Heart left ventricle (tissue), 16 donors: ENCODE results near the gene VTI1A. TPM values are rescaled to one million over a fixed set of nuclear protein-coding genes. Genes with fewer than 3 reads are reported as not detected.

Experiments
- ATAC-seq, 4 donors: fragments of 200-7000 bp; cut with Tn5 transposase; one replicate each; pipeline ENCODE4 v1.9.1; 2020 to 2022; ENCODE audit warnings: moderate library complexity in 4 of 4, mild to moderate bottlenecking in 3 of 4, moderate number of reproducible peaks in 1 of 4
- DNase-seq, 5 donors: peaks; one replicate each; pipeline ENCODE4 v3.0.0-alpha.2; 2020
- H3K27ac ChIP-seq, 12 donors: fragments of 200-600 bp; sonication (generic) in 4 of 12; one replicate each; pipeline versions ENCODE4 v1.5.0 to v1.8.0; 2016 to 2022; ENCODE audit warnings: mild to moderate bottlenecking in 2 of 12
- H3K27me3 ChIP-seq, 9 donors: fragments of 200-600 bp; sonication (generic) in 2 of 9; one replicate each; pipeline versions ENCODE4 v1.5.1 to v1.8.0; 2016 to 2022; ENCODE audit warnings: mild to moderate bottlenecking in 3 of 9
- H3K36me3 ChIP-seq, 9 donors: fragments of 200-600 bp; sonication (generic) in 2 of 9; one replicate each; pipeline versions ENCODE4 v1.5.0 to v1.8.0; 2018 to 2022; ENCODE audit warnings: mild to moderate bottlenecking in 2 of 9
- H3K4me1 ChIP-seq, 12 donors: fragments of 200-600 bp; sonication (generic) in 4 of 12; one replicate each; pipeline versions ENCODE4 v1.5.0 to v1.8.0; 2016 to 2022; ENCODE audit warnings: mild to moderate bottlenecking in 3 of 12
- H3K4me3 ChIP-seq, 12 donors: fragments of 200-600 bp; sonication (generic) in 4 of 12; one replicate each; pipeline versions ENCODE4 v1.5.0 to v1.8.0; 2017 to 2022; ENCODE audit warnings: mild to moderate bottlenecking in 9 of 12, moderate library complexity in 4 of 12
- H3K9me3 ChIP-seq, 12 donors: fragments of 200-600 bp; sonication (generic) in 4 of 12; one replicate each; pipeline versions ENCODE4 v1.5.0 to v1.8.0; 2016 to 2022; ENCODE audit warnings: mild to moderate bottlenecking in 1 of 12
- POLR2A ChIP-seq, 2 donors: fragments of 450-650 bp; IDR thresholded peaks; one replicate each; pipeline ENCODE4 v1.6.1; 2017; ENCODE audit warnings: antibody characterized with exemption in 2 of 2, mild to moderate bottlenecking in 2 of 2, moderate library complexity in 2 of 2
- WGBS, 4 donors: extraction: QIAGEN DNeasy Blood & Tissue Kit in 2 of 4; methylation state at CpG; one replicate each; pipeline versions ENCODE4 v1.1.5 to v1.1.7; 2013 to 2018; 5-methylcytosine and 5-hydroxymethylcytosine counted together
- intact Hi-C, 10 donors: fragments of 100-400 bp; cut with DNase I; formaldehyde crosslinking; loops; one replicate each; pipeline versions ENCODE4 v1.11.1 to v1.14.2; 2022
- polyA plus RNA-seq, 2 donors: library from polyadenylated mRNA; stranded (reverse); fragments of 200-250 nt; gene quantifications; one replicate each; pipeline ENCODE4 v1.2.3, GENCODE V29; 2013
- total RNA-seq, 9 donors: library from RNA; depleted of rRNA in 2 of 9; stranded (reverse); fragments of >200 nt in 2 of 9; fragmentation: NEBNext Ultra II Directional in 3 of 9; extraction: Animal tissue kit (Norgen Biotek cat#: 25700) in 3 of 9; gene quantifications; one replicate each; pipeline versions ENCODE4 v1.1.0 to v1.2.4, GENCODE V29; 2016 to 2023
- TF ChIP-seq, protein P1 (sequence below), 12 donors: fragments of 200-600 bp; sonication (generic) in 4 of 12; IDR thresholded peaks; one replicate each; pipeline versions ENCODE4 v1.5.0 to v1.8.0; 2018 to 2022; ENCODE audit warnings: antibody characterized with exemption in 12 of 12, mild to moderate bottlenecking in 5 of 12
- donor health status: ischemic (EF 13 %, LVEDD 7.1; RV severe dilation, severe dysfunction).
- donor health status: healthy with polysubstance abuse.
- donor health status: DM: no; HTN: yes; CAD: no.
- donor health status: DM: no; HTN: no; CAD: no.
- donor health status: ischemic (EF 25% LVEDD 6.9; RV normal size, moderate dysfunction).
- donor health status: ischemic (EF 25% LVEDD 5.7; RV mildly dilated, moderate dysfunction).
- donor health status: healthy.
- donor health status: DM: yes; HTN: yes; CAD: no.
- donor health status: ischemic (EF 35%, LVEDD 5.7; RV mildly dilated, moderate dysfunction).
- donor health status: nonischemic (EF 11% LVEDD 7.7; RV severe dilation, severe dysfunction).
- donor health status: DM: yes; HTN: yes; CAD: no.
- donor health status: PGD.
- donor health status: ischemic (EF 29% LVEDD 5.4; RV normal size, mild dysfunction).
- donor health status: nonischemic (EF 23%, LVEDD 6.1; RV moderate dilation, normal function).

Gene VTI1A
- total and polyA plus RNA-seq, 11 donors = 6.0 to 33.1 (median 23.2) TPM

DNA sequence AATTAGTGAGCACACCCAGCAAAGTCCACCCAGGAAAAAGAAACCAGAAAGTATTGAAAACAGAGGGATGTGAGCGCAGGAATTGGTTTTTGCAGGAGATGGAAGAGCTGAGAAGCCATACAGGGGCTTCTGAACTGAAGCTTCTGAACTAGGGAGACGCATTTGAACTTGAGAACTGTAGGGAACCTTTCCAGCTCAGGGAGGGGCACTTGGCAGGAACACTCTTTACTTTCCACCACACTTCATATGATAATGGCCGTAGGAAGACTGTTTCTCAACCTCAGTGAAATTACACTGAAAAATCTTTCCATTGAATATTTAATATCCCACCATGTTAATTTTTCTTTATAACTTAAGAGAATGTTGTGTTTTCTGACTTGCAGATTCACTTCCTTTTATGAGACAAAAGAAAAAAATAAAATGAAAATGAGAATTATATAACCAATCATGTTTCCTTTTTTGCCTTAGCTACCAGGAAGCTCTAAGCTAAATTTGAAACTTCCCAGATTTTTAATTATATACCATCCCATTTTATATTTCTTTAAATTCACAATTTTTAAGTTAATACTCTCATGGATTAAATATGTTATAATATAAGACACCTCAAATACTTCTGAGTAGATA, 404.7 kb downstream of the VTI1A start:
- Histone ChIP-seq H3K27me3 (no peaks in the 10 kb centered on the region), H3K27ac (no peak overlapping the region), H3K4me3 (no peak overlapping the region), H3K4me1 (peaks cover 0 to 21% (median 0%) of the 10 kb centered on the region in 12 donors), H3K36me3 (no peaks in the 10 kb centered on the region), H3K9me3 (peaks cover 0 to 19% (median 10%) of the 10 kb centered on the region in 12 donors)
- no peak for DNase-seq
- TF ChIP-seq, protein P1, sequence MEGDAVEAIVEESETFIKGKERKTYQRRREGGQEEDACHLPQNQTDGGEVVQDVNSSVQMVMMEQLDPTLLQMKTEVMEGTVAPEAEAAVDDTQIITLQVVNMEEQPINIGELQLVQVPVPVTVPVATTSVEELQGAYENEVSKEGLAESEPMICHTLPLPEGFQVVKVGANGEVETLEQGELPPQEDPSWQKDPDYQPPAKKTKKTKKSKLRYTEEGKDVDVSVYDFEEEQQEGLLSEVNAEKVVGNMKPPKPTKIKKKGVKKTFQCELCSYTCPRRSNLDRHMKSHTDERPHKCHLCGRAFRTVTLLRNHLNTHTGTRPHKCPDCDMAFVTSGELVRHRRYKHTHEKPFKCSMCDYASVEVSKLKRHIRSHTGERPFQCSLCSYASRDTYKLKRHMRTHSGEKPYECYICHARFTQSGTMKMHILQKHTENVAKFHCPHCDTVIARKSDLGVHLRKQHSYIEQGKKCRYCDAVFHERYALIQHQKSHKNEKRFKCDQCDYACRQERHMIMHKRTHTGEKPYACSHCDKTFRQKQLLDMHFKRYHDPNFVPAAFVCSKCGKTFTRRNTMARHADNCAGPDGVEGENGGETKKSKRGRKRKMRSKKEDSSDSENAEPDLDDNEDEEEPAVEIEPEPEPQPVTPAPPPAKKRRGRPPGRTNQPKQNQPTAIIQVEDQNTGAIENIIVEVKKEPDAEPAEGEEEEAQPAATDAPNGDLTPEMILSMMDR (IDR thresholded peaks at IDR 0.05) = no peak
- no peak for TF ChIP-seq POLR2A (IDR thresholded peaks at IDR 0.05)
- no peak for ATAC-seq
- intact Hi-C loops = no loop called here
- WGBS, 4 donors = 54 to 77% (median 66%) methylated on average over 3 of the region's 3 CpGs

DNA sequence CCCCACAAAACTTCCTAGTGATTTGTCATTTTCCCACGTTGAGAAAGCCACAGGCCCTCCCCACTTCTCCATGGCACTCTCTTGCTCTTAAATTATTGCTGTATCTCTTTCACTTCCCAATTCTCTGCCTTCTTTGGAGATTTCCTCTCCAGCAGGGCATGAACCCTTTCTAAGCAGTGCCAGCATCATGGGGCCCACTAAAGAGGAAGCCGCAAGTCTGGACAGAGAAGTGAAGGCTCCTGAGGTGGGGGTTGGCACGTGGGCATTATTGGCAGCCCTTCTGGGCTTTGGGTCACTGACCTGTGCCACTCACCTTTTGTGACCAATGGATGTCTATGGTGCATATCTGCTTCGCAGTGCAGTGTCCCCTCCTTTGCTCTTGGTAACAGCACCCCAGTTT, 405.3 kb downstream of the VTI1A start:
- TF ChIP-seq, protein P1 (IDR thresholded peaks at IDR 0.05) = no peak
- no peak for TF ChIP-seq POLR2A (IDR thresholded peaks at IDR 0.05)
- 76 to 87% (median 78%) methylated on average over 4 of the region's 4 CpGs for WGBS, 4 donors
- Histone ChIP-seq H3K4me1 (peaks cover 0 to 21% (median 0%) of the 10 kb centered on the region in 12 donors), H3K9me3 (peaks cover 0 to 13% (median 4%) of the 10 kb centered on the region in 12 donors), H3K27ac (no peak overlapping the region), H3K27me3 (no peaks in the 10 kb centered on the region), H3K36me3 (no peaks in the 10 kb centered on the region), H3K4me3 (no peak overlapping the region)
- intact Hi-C loops = no loop called here
- peak in 4 of 5 donors; percentile 26 to 57 (median 37) for DNase-seq
- ATAC-seq = peak; percentile 42 to 78 (median 58)

DNA sequence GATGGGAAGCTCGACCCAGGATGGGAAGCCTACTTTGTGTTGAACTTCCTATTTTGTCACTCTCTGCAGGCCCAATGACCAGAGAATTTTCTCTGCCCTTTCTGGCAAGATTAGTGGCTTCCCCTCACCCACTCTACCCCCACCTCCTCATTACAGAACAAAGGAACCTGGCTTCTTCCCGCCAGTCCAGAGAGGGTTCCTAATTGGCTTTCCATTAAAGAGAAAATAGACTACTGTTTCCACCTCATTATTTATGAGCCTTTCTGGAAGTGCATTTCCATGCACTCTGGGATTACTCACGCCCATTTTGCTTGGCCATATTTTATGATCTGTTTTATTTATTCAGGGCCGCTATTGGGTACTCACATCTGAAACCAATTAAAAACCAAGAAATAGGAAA, 408.1 kb downstream of the VTI1A start:
- TF ChIP-seq POLR2A (IDR thresholded peaks at IDR 0.05) = no peak
- TF ChIP-seq, protein P1 (IDR thresholded peaks at IDR 0.05) = no peak
- intact Hi-C loops = no loop called here
- Histone ChIP-seq H3K27ac (no peak overlapping the region), H3K4me1 (peaks cover 0 to 21% (median 0%) of the 10 kb centered on the region in 12 donors), H3K9me3 (peaks cover 0 to 4% (median 0%) of the 10 kb centered on the region in 12 donors), H3K27me3 (no peaks in the 10 kb centered on the region), H3K36me3 (no peaks in the 10 kb centered on the region), H3K4me3 (no peak overlapping the region)
- DNase-seq (no peak), ATAC-seq (no peak)
- WGBS, 4 donors = 94 to 98% (median 95%) methylated on average over 4 of the region's 4 CpGs

DNA sequence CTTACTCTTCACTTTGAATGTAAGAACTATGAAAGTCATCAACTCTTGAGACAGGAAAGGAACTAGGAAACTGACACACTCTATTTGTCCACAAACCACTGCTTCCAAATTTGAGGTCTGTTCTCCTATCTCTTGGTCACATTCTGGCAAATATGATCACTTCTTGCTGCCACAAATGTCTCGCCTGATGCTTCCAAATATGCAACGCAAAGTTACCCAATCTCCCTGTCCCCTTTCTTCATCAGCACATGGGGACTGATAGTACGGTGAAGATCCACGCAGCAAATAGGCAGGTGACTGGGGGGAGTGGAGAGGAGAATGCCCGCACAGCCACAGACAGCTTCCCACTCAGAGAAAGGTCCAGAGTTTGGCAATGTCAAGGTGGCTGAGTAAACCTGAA, 410.5 kb downstream of the VTI1A start:
- H3K27ac ChIP-seq = no peak overlapping the region
- TF ChIP-seq POLR2A (IDR thresholded peaks at IDR 0.05) = no peak
- TF ChIP-seq, protein P1 (IDR thresholded peaks at IDR 0.05) = no peak
- intact Hi-C loops = no loop called here
- H3K4me1 ChIP-seq = peaks cover 0 to 8% (median 0%) of the 10 kb centered on the region in 12 donors
- 91 to 96% (median 94%) methylated on average over 5 of the region's 5 CpGs for WGBS, 4 donors
- no peaks in the 10 kb centered on the region for H3K27me3 ChIP-seq
- no peak overlapping the region for H3K4me3 ChIP-seq
- DNase-seq (no peak), ATAC-seq (no peak)
- H3K36me3 ChIP-seq = no peaks in the 10 kb centered on the region
- H3K9me3 ChIP-seq = peaks cover 0 to 4% (median 0%) of the 10 kb centered on the region in 12 donors
